ENCODE results near the gene VAC14.

GRCh38 chr16:70681382-70682238, 119.3 kb downstream of the VAC14 start:
- TF ChIP-seq CTCF (conservative IDR thresholded peaks at IDR 0.05 in 1 of 2, IDR thresholded peaks at IDR 0.05 in 1 of 2; ENCODE audit: extremely low read depth in 1 of 2, insufficient read depth in 1 of 2, low read depth in 1 of 2, low read length in 2 of 2) (no peak), EZH2 (IDR thresholded peaks at IDR 0.05; ENCODE audit: borderline replicate concordance, low read length) (no peak)
